HG03196 (cell line): ENCODE data around the gene MMRN1.
A peak's percentile ranks its signal among the peaks of the same experiment; 100 is the strongest.

Experiments
- ATAC-seq: cut with Tn5 transposase; IDR thresholded peaks from one replicate; pipeline ENCODE4 v1.9.1; 2021; ENCODE audit not compliant: unreplicated experiment

The MMRN1 gene

GRCh38 chr4:89894649-89895550 is at the start of gene MMRN1:
Gene MMRN1 (plus strand): TSS chr4:89894854. CDS start chr4:89894972, 118 bp downstream.
- ATAC-seq: peak; percentile 67

- ATAC-seq: no peak
These were observed 46.9 kb upstream of the MMRN1 start for GRCh38 chr4:89847571-89848325.

- ATAC-seq: no peak
These were observed 39.4 kb upstream of the MMRN1 start for GRCh38 chr4:89855236-89855635.

GRCh38 chr4:89860971-89861370 is 33.7 kb upstream of the MMRN1 start:
- no peak for ATAC-seq

GRCh38 chr4:89863533-89863932 is 31.1 kb upstream of the MMRN1 start:
- ATAC-seq: no peak

- no peak for ATAC-seq
These were observed 26.4 kb upstream of the MMRN1 start for GRCh38 chr4:89868276-89868675.

- no peak for ATAC-seq
These were observed 25.6 kb upstream of the MMRN1 start for GRCh38 chr4:89868999-89869589.

- no peak for ATAC-seq
These were observed 23.4 kb upstream of the MMRN1 start for GRCh38 chr4:89871211-89871610.

GRCh38 chr4:89876548-89876947 is 18.1 kb upstream of the MMRN1 start:
- no peak for ATAC-seq

- no peak for ATAC-seq
These were observed 16.0 kb upstream of the MMRN1 start for GRCh38 chr4:89878611-89879010.

GRCh38 chr4:89879215-89879614 is 15.4 kb upstream of the MMRN1 start:
- no peak for ATAC-seq

- no peak for ATAC-seq
These were observed 5.4 kb upstream of the MMRN1 start for GRCh38 chr4:89889289-89889688.

- ATAC-seq: no peak
These were observed 3.2 kb downstream of the MMRN1 start for GRCh38 chr4:89897867-89898266.

- ATAC-seq: no peak
These were observed 3.7 kb downstream of the MMRN1 start for GRCh38 chr4:89898304-89898716.

GRCh38 chr4:89899152-89899551 is 4.5 kb downstream of the MMRN1 start:
- no peak for ATAC-seq

- ATAC-seq: no peak
These were observed 5.2 kb downstream of the MMRN1 start for GRCh38 chr4:89899854-89900253.

GRCh38 chr4:89901808-89902431 is 7.3 kb downstream of the MMRN1 start:
- peak; percentile 86 for ATAC-seq

- no peak for ATAC-seq
These were observed 9.9 kb downstream of the MMRN1 start for GRCh38 chr4:89904524-89904923.

- no peak for ATAC-seq
These were observed 11.7 kb downstream of the MMRN1 start for GRCh38 chr4:89906316-89906715.

GRCh38 chr4:89906777-89907521 is 12.3 kb downstream of the MMRN1 start:
- ATAC-seq: no peak

GRCh38 chr4:89909889-89910288 is 15.2 kb downstream of the MMRN1 start:
- no peak for ATAC-seq
